Measurements from ENCODE around the gene HTD2. TPM values are rescaled to one million over a fixed set of nuclear protein-coding genes. Genes with fewer than 3 reads are reported as not detected.

Gene HTD2
- total and polyA plus RNA-seq, 2 of the 4 experiments (the other 2 are of a cell fraction), result 6.4 to 13.3 TPM

DNA sequence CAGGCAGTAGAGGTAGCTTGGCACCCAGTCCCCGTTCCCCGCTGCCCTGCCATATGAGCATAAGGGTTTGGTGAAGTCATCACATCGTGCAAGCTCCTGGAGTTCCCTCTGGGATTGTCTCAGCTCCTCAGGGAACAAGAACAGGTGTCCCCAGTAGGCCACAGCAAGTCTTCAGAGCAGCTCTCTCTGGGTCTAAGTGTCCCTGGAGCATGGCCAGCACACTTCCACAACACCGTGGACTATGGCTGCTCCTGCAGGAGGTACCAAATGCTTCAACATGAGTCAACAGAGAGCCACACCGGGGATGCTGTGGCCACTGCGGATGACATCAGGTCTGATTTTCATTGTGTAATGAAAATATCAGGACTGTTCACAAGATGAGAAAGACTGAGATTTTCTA is 45.6 kb upstream of the HTD2 start:
- peak overlapping the region; percentile 27; the same call in 1 of the 2 replicates for H2AK5ac ChIP-seq (ENCODE audit: low read depth, low read length)
- no peaks in the 10 kb centered on the region for H3K9me3 ChIP-seq (ENCODE audit: control insufficient read depth, insufficient read depth, low read length)
- no TSS peak for BruUV-seq (replicated peaks)
- 75% methylated on average over 2 of the region's 6 CpGs; no CpG with 5 or more reads in 1 of the 2 experiments for WGBS, 2 experiments (ENCODE audit: extremely low coverage in 2 of 2, insufficient read length in 1 of 2)
- peaks cover 6% of the 10 kb centered on the region for H3K9me1 ChIP-seq (ENCODE audit: insufficient read depth, low read length)
- peak overlapping the region; percentile 1; the same call in 1 of the 2 replicates for H3K4ac ChIP-seq (ENCODE audit: low read depth, low read length)
- in situ Hi-C loops (cut with MboI; ENCODE audit: low sequenced_read_pairs), result no loop called here
- no peak overlapping the region for H2BK120ac ChIP-seq (ENCODE audit: low read depth, low read length)
- H2AFZ ChIP-seq (replicated peaks; ENCODE audit: low read length, poor library complexity), result no peak overlapping the region
- no peak overlapping the region; a peak in 1 of 4 replicates for H4K8ac ChIP-seq (ENCODE audit: low read depth in 2 of 2, low read length in 2 of 2)
- H3K4me2 ChIP-seq (ENCODE audit: low read depth, low read length), result no peak overlapping the region; the same call in 1 of the 2 replicates
- no peak overlapping the region for H4K5ac ChIP-seq (ENCODE audit: low read depth, low read length)
- H3K36me3 ChIP-seq (ENCODE audit: control insufficient read depth, insufficient read depth, low read length), result peaks cover 7% of the 10 kb centered on the region
- H3K18ac ChIP-seq (ENCODE audit: low read depth, low read length), result no peak overlapping the region
- dilution Hi-C loops (cut with HindIII; ENCODE audit: low sequenced_read_pairs, unreplicated experiment), result no loop called here
- H3K56ac ChIP-seq (ENCODE audit: extremely low read depth, insufficient read depth, low read length), result no peak overlapping the region
- peak; percentile 64 for DNase-seq
- H2BK15ac ChIP-seq (ENCODE audit: low read depth, low read length), result no peak overlapping the region
- CTCF ChIA-PET, result no interaction called here
- no peak overlapping the region for H4K91ac ChIP-seq (ENCODE audit: insufficient read depth, low read depth, low read length)
- H3K4me3 ChIP-seq (ENCODE audit: insufficient read depth, low read depth, low read length), result no peak overlapping the region
- no peak overlapping the region for H3K23ac ChIP-seq (ENCODE audit: low read depth, low read length)
- peak overlapping the region; percentile 21 for H2BK5ac ChIP-seq (ENCODE audit: low read depth, low read length, poor library complexity, severe bottlenecking)
- H3K79me1 ChIP-seq (ENCODE audit: low read depth in 1 of 2, low read length in 2 of 2), result no peaks in the 10 kb centered on the region
- no peak overlapping the region for H3K9ac ChIP-seq (ENCODE audit: low read depth, low read length)
- TF ChIP-seq, protein P1, sequence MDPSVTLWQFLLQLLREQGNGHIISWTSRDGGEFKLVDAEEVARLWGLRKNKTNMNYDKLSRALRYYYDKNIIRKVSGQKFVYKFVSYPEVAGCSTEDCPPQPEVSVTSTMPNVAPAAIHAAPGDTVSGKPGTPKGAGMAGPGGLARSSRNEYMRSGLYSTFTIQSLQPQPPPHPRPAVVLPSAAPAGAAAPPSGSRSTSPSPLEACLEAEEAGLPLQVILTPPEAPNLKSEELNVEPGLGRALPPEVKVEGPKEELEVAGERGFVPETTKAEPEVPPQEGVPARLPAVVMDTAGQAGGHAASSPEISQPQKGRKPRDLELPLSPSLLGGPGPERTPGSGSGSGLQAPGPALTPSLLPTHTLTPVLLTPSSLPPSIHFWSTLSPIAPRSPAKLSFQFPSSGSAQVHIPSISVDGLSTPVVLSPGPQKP (IDR thresholded peaks at IDR 0.05; ENCODE audit: borderline replicate concordance, low read depth, low read length), result no peak
- TF ChIP-seq CEBPB (IDR thresholded peaks at IDR 0.05; ENCODE audit: low read depth, low read length) (peak; percentile 62), CHD1 (IDR thresholded peaks at IDR 0.05; ENCODE audit: low read depth, low read length) (no peak)
- TF ChIP-seq, protein P2, sequence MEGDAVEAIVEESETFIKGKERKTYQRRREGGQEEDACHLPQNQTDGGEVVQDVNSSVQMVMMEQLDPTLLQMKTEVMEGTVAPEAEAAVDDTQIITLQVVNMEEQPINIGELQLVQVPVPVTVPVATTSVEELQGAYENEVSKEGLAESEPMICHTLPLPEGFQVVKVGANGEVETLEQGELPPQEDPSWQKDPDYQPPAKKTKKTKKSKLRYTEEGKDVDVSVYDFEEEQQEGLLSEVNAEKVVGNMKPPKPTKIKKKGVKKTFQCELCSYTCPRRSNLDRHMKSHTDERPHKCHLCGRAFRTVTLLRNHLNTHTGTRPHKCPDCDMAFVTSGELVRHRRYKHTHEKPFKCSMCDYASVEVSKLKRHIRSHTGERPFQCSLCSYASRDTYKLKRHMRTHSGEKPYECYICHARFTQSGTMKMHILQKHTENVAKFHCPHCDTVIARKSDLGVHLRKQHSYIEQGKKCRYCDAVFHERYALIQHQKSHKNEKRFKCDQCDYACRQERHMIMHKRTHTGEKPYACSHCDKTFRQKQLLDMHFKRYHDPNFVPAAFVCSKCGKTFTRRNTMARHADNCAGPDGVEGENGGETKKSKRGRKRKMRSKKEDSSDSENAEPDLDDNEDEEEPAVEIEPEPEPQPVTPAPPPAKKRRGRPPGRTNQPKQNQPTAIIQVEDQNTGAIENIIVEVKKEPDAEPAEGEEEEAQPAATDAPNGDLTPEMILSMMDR (conservative IDR thresholded peaks at IDR 0.05; ENCODE audit: low read depth, low read length), result no peak
- H2BK20ac ChIP-seq (ENCODE audit: low read depth, low read length), result no peak overlapping the region
- intact Hi-C loops (cut with micrococcal nuclease), result no loop called here
- no peak overlapping the region for H3K14ac ChIP-seq (replicated peaks; ENCODE audit: low read depth, low read length)
- peak; percentile 53 for ATAC-seq (ENCODE audit: low read depth)
- H3K27me3 ChIP-seq (ENCODE audit: control insufficient read depth, insufficient read depth, low read length), result no peaks in the 10 kb centered on the region
- H4K20me1 ChIP-seq (ENCODE audit: insufficient read depth, low read length), result peaks cover 5% of the 10 kb centered on the region; the same call in 1 of the 2 replicates
- peaks cover 9% of the 10 kb centered on the region for H3K4me1 ChIP-seq (ENCODE audit: control insufficient read depth, insufficient read depth, low read length)
- POLR2A ChIA-PET (ENCODE audit: unreplicated experiment), result interaction anchor here (0.6 kb wide), 1 partner anchor 38 kb away, joined by 4 read pairs; no protein-coding TSS in a partner anchor
- H3K27ac ChIP-seq (ENCODE audit: insufficient read depth, low read length), result no peak overlapping the region
- H2AK9ac ChIP-seq (replicated peaks; ENCODE audit: low read depth, low read length, poor library complexity), result no peak overlapping the region

Measured in IMR-90 (cell line).